Measurements from ENCODE around the gene EDN3.

The EDN3 gene

DNA sequence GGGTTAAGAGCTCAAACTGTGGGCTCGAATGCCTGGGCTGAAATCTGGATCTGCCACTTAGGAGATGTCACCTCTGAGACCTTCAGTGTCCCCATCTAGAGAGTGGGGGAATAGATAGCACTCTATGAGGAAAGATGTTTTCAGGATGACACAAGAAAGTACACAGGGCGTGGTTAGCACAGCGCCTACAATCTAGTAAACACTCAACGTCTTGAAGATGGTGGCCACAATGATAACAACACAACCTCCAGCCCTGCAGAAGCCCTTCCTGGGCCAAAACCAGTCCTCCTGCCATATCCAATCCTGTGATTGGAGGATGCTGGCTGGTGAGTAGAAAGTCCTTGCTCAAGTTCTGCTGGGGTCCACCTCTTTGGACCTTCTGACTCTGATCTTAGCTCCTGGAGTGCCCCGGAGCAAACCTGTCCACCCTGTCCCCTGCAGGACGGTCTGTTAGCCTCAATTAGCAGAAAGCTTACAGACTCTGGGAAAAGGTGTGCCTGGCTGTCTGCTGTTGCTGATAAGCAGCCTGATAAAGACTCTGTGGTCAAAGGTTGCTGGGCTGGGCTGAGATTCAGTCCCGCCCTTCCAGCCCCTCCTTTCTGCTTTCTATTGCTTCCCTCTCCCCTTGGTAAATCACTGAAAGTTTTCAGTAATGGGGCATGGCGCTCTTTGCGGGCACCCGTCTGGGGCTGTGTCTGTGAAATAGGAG is 8.2 kb downstream of the EDN3 start:
- DNase-seq (ENCODE audit: low read depth, low spot score) = no peak

- no peak for DNase-seq (ENCODE audit: low read depth, low spot score)
These were observed 8.8 kb downstream of the EDN3 start for GRCh38 chr20:59309218-59309617.

DNA sequence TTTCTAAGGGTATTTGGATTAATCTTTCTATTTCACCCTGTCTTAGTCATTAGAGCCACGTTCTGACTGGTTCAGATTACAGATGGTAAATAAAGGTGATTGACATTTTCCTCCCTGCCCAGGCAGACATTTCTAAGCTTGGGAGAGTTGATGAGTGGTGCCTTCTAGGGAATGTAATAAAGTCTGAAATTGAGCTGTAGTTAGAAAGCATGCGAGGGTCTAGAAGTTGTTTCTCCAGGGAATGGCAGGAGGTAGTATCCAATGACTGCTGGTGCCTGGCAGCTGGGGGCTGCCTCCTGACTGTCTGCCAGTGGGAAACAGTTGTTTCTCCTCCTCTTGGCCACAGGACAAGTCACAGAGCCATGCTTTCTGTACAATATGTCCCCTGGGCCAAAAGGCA is 14.6 kb downstream of the EDN3 start:
- no peak for DNase-seq (ENCODE audit: low read depth, low spot score)

GRCh38 chr20:59316911-59317731 is 16.7 kb downstream of the EDN3 start:
- no peak for DNase-seq (ENCODE audit: low read depth, low spot score)

- DNase-seq (ENCODE audit: low read depth, low spot score) = no peak
These were observed 17.9 kb downstream of the EDN3 start for GRCh38 chr20:59318201-59318790.

DNA sequence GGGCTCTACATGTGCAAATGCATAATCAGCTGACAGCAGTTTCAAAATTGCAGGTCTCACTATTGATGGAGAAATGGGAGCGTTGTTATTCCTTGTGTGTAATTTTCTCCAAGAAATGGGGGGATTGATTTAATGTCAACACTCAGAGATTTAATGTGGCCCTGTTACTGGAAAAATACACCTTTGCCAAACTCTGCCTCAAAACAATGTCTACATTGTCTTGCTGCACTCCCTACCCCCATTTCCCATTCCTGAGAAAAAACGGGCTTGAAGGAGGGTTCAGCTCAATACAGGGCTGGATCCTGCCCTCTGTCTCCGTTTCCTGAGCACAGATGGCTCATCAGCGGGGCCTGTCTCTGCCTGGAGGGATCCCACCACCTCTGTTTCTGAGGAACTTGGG is 18.4 kb downstream of the EDN3 start:
- DNase-seq (ENCODE audit: low read depth, low spot score) = no peak

DNA sequence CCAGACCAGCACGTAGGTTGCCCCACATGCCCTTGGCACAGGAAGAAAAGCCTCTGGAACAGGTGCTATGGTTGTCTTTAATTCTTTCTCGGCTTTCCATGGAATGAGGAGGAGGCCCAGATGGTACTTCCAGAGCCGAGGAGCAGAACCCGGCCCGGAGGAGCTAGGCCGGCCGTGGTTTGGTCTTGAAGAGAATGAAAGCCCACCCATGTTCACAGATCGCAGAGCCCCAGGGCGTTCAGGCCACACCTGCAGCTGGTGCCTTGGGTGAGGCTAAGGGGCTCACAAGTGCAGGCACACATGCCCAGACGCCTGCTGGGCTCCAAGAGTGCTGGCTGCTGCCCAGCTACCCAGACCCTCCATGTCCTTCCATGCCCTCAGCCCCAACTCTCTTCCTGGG is 20.0 kb downstream of the EDN3 start:
- no peak for DNase-seq (ENCODE audit: low read depth, low spot score)

DNA sequence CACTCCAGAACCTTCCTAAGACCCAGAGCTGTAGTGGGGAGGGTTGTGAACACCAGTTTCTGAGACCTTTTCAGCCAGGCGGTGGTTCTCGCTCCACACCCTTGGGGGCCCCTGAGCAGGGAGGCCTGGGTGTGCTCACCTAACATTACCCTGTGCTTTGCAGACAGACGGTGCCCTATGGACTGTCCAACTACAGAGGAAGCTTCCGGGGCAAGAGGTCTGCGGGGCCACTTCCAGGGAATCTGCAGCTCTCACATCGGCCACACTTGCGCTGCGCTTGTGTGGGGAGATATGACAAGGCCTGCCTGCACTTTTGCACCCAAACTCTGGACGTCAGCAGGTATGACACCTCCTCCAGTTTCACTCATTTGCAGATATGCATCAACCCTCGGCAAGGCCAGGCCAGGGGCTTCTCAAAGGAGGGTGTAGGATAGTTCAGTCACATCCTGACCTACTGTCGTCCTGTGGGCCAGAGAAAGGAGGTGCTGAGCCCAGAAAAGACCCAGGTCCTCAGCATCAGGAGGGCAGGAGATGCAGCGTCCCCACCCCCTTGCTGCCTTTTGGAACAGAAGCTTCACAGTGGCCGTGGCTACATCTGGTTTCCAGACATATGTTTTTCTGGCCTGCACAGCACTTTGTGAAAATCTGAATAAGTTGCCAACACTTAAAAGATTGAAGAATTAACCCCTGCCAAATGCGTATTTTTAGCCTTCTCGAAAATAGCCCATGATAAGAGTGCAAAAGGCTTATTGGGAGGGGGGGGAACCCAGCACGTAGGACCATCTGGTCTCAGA is 20.6 kb downstream of the EDN3 start:
- DNase-seq (ENCODE audit: low read depth, low spot score) = no peak

DNA sequence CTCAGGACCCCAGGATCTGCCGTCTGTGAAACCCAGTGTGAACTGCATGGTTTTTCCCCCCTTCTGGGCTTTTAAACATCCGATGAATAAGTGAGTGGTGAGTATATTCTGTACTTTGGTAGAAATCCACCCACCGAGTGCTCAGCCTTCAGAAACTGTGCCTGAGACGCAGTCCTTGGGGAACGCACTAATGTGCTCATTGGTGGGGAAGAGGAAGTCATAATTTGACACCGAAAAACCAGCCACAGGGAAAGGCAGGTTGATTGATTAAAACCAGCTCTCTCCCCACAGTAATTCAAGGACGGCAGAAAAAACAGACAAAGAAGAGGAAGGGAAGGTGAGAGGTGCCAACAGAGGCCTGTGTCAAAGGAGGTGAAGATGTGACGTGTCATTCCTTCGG is 21.7 kb downstream of the EDN3 start:
- no peak for DNase-seq (ENCODE audit: low read depth, low spot score)

GRCh38 chr20:59322585-59323454 is 22.4 kb downstream of the EDN3 start:
- DNase-seq (ENCODE audit: low read depth, low spot score) = no peak

DNA sequence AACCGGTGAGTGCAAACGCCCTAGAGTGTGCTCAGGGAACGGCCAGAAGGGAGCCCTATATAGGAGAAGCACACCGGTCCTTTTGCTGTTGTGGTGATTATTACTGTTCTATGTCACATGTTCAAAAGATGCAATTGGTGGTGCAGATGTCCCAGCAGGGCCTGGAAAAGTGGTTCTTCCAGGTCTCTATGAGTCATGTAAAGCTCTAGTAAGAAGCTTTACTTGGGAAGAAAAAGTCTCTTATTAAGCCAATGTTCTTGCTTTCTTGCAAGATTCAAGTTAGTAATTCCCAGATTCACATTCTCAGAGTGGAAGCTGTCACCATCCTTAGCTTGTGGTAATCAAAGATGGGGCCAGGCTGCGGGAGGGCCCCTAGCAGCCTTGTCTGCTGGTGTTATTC is 23.3 kb downstream of the EDN3 start:
- DNase-seq (ENCODE audit: low read depth, low spot score) = no peak

- no peak for DNase-seq (ENCODE audit: low read depth, low spot score)
These were observed 24.2 kb downstream of the EDN3 start for GRCh38 chr20:59324521-59325141.

- DNase-seq (ENCODE audit: low read depth, low spot score) = no peak
These were observed 24.7 kb downstream of the EDN3 start for GRCh38 chr20:59325142-59325523.

DNA sequence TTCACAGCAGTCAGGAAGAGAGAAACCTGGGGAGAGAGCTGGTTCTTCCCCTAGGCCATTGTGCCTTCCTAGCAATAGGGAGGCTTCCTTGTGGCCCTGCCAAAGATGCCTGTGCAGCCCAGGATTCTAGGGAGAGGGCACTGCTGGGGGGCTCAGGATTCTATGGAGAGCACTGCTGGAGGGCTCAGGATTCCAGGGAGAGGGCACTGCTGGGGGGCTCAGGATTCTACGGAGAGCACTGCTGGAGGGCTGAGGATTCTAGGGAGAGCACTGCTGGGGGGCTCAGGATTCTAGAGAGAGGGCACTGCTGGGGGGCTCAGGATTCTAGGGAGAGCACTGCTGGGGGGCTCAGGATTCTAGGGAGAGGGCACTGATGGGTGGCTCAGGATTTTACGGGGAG is 25.8 kb downstream of the EDN3 start:
- DNase-seq (ENCODE audit: low read depth, low spot score) = no peak

- no peak for DNase-seq (ENCODE audit: low read depth, low spot score)
These were observed 27.7 kb downstream of the EDN3 start for GRCh38 chr20:59328071-59328470.

GRCh38 chr20:59331721-59332329 is 31.4 kb downstream of the EDN3 start:
- no peak for DNase-seq (ENCODE audit: low read depth, low spot score)

DNA sequence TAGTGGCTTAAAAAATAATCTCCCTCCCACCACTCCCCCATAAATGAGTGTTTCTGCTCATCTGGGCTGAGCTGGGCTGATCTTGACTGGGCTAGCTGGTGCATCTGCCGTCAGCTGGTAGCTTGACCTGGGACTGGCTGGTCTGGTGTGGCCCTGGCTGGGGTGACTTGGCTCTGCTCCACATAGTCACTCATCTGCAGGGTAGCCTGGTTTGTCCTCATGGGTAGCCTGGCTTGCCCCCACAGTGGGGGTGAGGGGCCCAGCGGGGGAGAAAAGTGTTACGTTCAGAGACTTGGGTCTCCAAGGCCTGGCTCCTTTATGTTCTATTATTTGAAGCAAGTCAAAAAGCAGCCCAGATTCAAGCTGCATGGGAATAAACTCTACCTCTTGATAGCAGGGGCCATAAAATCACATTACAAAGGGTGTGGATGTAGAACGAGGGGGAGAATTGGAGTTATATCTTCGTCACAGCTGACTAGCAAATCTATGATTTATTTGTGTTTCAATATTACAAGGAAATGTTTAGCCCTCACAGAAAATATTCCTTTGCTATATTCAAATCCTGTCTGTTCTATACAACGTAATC is 32.9 kb downstream of the EDN3 start:
- DNase-seq (ENCODE audit: low read depth, low spot score) = no peak

- no peak for DNase-seq (ENCODE audit: low read depth, low spot score)
These were observed 33.5 kb downstream of the EDN3 start for GRCh38 chr20:59333951-59334350.

DNA sequence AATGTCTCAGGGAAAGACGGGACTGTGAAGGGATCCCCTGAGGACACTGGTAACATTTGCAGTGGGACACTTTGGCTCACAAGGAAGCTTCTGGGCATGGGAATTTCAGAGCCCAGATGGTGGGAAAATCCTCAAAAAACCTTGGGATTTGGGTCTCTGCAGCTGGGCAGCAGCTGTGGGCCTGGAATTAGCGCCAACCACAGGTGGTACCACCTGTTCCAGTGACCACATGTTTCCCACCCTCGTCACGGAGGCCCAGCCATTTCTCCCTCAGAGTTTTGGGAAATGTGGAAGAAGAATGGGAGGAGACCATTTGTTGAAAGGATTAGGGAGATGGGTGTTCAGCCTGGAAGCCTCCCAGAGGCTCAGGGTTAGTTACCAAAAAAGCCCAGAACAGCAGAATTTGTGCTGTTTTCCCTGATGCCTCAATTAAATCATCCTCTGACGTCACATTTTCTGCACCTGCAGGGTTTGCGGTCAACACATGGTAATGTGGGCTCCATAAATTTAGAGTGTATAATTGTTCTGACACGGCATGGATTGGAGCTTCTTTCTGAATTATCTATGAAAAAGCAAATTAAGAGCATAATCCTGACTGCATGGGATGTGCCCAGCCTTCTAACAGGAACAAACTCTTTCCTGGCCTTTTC is 34.4 kb downstream of the EDN3 start:
- DNase-seq (ENCODE audit: low read depth, low spot score) = no peak

All from brain pericyte (primary cell).